Adrenal gland (tissue), 12 donors: ENCODE data around the gene CORO7. TPM values are rescaled to one million over a fixed set of nuclear protein-coding genes. Genes with fewer than 3 reads are reported as not detected.

Experiments
- DNase-seq, 7 donors: peaks; one replicate each; pipeline ENCODE4 v3.0.0-alpha.2; 2019 to 2020
- H3K27ac ChIP-seq, 5 donors: fragments of 200-600 bp; sonication (generic) in 4 of 5; 1 replicate in 3 of 5; 2 replicates in 2 of 5; pipeline versions ENCODE4 v1.5.1 to v1.8.0; 2016 to 2020; ENCODE audit warnings: mild to moderate bottlenecking in 1 of 5
- H3K27me3 ChIP-seq: fragments of 200-600 bp; 2 replicates; pipeline ENCODE4 v1.8.0; 2021
- H3K36me3 ChIP-seq, 2 donors: fragments of 200-600 bp; replicated peaks in 1 of 2; 1 replicate in 1 of 2; 2 replicates in 1 of 2; pipeline versions ENCODE4 v1.5.1 to v1.8.0; 2018 to 2022
- H3K4me1 ChIP-seq, 2 donors: fragments of 200-600 bp; replicated peaks in 1 of 2; 1 replicate in 1 of 2; 2 replicates in 1 of 2; pipeline versions ENCODE4 v1.5.1 to v1.8.0; 2018 to 2021
- H3K4me3 ChIP-seq, 4 donors: fragments of 200-600 bp; sonication (generic) in 3 of 4; one replicate each; pipeline ENCODE4 v1.5.1; 2016 to 2018
- H3K9me3 ChIP-seq, 3 donors: fragments of 200-600 bp; sonication (generic) in 1 of 3; replicated peaks in 1 of 3; 1 replicate in 2 of 3; 2 replicates in 1 of 3; pipeline versions ENCODE4 v1.5.1 to v1.8.0; 2016 to 2021
- POLR2A ChIP-seq, 2 donors: fragments of 450-650 bp; IDR thresholded peaks; one replicate each; pipeline ENCODE4 v1.6.1; 2017; ENCODE audit warnings: antibody characterized with exemption in 2 of 2, mild to moderate bottlenecking in 2 of 2, moderate library complexity in 1 of 2
- WGBS, 4 donors: extraction: QIAGEN DNeasy Blood & Tissue Kit in 2 of 4; methylation state at CpG; one replicate each; pipeline versions ENCODE4 v1.1.5 to v1.1.7; 2013 to 2017; 5-methylcytosine and 5-hydroxymethylcytosine counted together
- intact Hi-C, 2 donors: fragments of 100-400 bp; cut with DNase I; formaldehyde crosslinking; loops; one replicate each; pipeline versions ENCODE4 v1.14.1 to v1.15.0; 2022 to 2023
- polyA plus RNA-seq, 3 donors: library from polyadenylated mRNA; stranded (reverse); fragments of 200-250 nt in 2 of 3; fragments of 350-450 nt in 1 of 3; fragmentation: Illumina TruSeq in 1 of 3; extraction: RNeasy Lipid Tissue Mini Kit (QIAGEN cat#74804) in 1 of 3; gene quantifications; one replicate each; pipeline ENCODE4 v1.2.3, GENCODE V29; 2013 to 2014
- total RNA-seq, 9 donors: library from RNA; depleted of rRNA in 4 of 9; stranded (reverse); fragments of >200 nt in 4 of 9; fragments of 120-200 nt in 1 of 9; fragmentation: NEBNext Ultra II Directional in 1 of 9; extraction: Animal tissue kit (Norgen Biotek cat#: 25700) in 1 of 9; gene quantifications; one replicate each; pipeline versions ENCODE4 v1.1.0 to v1.2.4, GENCODE V29; 2013 to 2023
- TF ChIP-seq, protein P1 (sequence below), 6 experiments: fragments of 450-650 bp in 4 of 6; fragments of 200-600 bp in 2 of 6; sonication (generic) in 1 of 6; IDR thresholded peaks; 1 replicate in 5 of 6; 2 replicates in 1 of 6; pipeline versions ENCODE4 v1.5.1 to v1.8.0; 2016 to 2021; ENCODE audit warnings: antibody characterized with exemption in 6 of 6, mild to moderate bottlenecking in 2 of 6, moderate library complexity in 1 of 6
- donor health status: healthy with polysubstance abuse.
- donor health status: Bipolar disorder and iron deficiency.
- donor health status: DM: yes; HTN: yes; CAD: no.
- donor health status: DM: no; HTN: no; CAD: no.
- donor health status: DM: no; HTN: no; CAD: no.
- donor health status: DM: yes; HTN: yes; CAD: no.

The CORO7 gene
- total and polyA plus RNA-seq, 12 donors: 4.3 to 61.0 (median 34.7) TPM

DNA sequence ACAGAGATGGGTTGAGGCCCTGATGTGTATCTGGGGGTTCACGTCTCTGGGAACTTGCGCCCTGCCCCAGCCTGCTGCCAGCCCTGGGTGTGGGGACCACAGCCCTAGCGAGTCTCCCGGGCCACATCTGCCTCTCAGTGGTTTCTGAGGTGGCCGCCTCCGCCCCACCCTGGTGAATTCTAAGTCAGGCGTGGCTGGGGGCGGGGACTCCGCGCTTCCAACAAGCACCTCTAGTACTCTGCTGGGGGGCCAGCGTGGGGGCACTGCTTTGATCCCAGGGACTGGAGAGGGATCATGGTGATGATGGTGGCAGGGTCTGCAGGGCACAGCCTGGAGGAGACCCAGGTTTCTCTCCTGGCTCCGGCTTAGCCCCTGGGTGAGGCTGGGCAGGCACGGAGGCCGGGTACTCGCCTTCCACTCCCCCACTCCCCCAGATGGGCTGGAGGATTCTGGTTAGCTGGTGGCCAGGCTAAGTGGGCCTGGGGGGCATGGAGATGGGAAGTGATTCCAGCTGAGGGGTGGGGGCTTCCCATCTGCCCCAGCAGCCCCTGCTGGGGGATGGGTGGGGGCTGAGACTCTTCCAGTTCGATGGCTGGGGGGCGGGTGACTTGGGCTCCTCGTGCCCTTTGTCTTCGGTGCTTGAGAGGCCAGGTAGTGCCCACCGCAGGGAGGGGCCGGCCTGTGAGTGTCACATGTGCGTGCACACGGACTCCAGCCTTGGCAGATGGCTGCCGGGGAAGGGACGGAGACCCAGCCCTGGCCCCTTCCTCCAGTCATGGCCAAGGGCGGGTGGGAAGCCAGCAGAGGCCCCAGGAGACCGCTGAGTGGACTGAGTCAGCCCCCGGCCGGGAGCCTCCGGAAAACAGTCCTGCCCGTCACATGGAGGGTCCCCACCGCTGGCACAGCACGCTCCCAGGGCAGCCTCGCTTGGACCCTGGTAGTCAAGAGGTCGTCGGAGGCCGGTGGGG is 96.7 kb downstream of the CORO7 start:
- 44 to 53% (median 49%) methylated on average over 9 to 37 of the region's 37 CpGs for WGBS, 4 donors
- intact Hi-C loops: no loop called here

DNA sequence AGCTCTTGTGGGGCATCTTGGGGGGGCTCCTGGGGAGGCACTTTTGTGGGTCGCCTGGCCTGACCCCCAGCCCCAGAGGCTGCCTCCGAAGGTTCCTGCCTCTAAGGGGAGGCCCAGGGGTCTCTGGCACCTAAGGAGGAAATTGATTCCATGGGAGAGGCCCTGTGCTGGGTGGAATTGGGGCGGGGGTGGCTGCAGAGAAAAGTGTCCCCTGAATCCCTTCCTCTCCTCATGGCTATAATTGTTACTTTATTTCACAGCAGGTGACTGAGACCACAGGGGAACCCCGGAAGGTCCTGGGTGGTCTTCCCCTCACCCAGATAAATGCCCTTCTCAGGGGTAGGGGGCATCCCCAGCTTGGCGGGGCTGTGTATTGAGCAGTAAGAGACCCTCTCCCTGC is 97.4 kb downstream of the CORO7 start:
- peaks cover 77 to 81% of the 10 kb centered on the region in 2 donors for H3K4me1 ChIP-seq
- H3K36me3 ChIP-seq: no peaks in the 10 kb centered on the region
- intact Hi-C loops: no loop called here
- no peaks in the 10 kb centered on the region for H3K9me3 ChIP-seq
- H3K27me3 ChIP-seq: no peaks in the 10 kb centered on the region
- DNase-seq: peak in 1 of 7 donors; percentile 16
- 72 to 89% (median 75%) methylated on average over 2 to 5 of the region's 5 CpGs for WGBS, 4 donors
- peak overlapping the region in 1 of 4 donors; percentile 78 for H3K4me3 ChIP-seq
- H3K27ac ChIP-seq: peak overlapping the region in 4 of 5 donors; percentile 52 to 97 (median 86)
- no peak for TF ChIP-seq POLR2A (IDR thresholded peaks at IDR 0.05)

More for the DNA sequence above, 96.7 kb downstream of the CORO7 start:
- peak overlapping the region in 1 of 4 donors; percentile 22 for H3K4me3 ChIP-seq
- peaks cover 84% of the 10 kb centered on the region in 2 donors for H3K4me1 ChIP-seq
- H3K9me3 ChIP-seq: no peaks in the 10 kb centered on the region
- no peaks in the 10 kb centered on the region for H3K27me3 ChIP-seq
- H3K27ac ChIP-seq: peak overlapping the region; percentile 11 to 97 (median 83)
- TF ChIP-seq, protein P1, sequence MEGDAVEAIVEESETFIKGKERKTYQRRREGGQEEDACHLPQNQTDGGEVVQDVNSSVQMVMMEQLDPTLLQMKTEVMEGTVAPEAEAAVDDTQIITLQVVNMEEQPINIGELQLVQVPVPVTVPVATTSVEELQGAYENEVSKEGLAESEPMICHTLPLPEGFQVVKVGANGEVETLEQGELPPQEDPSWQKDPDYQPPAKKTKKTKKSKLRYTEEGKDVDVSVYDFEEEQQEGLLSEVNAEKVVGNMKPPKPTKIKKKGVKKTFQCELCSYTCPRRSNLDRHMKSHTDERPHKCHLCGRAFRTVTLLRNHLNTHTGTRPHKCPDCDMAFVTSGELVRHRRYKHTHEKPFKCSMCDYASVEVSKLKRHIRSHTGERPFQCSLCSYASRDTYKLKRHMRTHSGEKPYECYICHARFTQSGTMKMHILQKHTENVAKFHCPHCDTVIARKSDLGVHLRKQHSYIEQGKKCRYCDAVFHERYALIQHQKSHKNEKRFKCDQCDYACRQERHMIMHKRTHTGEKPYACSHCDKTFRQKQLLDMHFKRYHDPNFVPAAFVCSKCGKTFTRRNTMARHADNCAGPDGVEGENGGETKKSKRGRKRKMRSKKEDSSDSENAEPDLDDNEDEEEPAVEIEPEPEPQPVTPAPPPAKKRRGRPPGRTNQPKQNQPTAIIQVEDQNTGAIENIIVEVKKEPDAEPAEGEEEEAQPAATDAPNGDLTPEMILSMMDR (IDR thresholded peaks at IDR 0.05): no peak
- TF ChIP-seq POLR2A (IDR thresholded peaks at IDR 0.05): no peak
- DNase-seq: peak in 4 of 7 donors; percentile 37 to 46 (median 44)
- H3K36me3 ChIP-seq: no peaks in the 10 kb centered on the region

DNA sequence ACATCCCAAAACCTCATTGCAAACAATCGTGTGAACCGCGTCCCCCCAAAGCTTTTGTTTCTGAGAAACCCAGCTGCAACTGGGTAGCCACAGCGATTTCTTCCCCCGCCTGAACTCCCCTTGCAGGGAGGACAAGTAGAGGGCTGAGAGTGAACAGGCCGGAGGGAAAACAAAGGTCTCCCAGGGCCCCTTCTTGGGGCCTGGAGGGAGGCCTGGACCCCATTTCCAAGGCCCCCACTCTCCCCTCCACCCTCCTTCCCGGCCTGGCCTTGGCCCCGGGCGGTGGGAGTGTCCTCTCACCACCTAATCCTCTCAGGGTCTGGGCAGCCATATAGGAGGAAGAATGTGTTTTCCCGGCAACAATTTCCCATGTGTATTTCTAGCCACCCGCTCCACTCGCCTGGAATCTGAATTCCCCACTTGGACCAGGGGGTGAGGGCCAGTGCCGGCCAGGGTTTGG is 97.9 kb downstream of the CORO7 start:
- no peaks in the 10 kb centered on the region for H3K9me3 ChIP-seq
- no peaks in the 10 kb centered on the region for H3K36me3 ChIP-seq
- H3K4me3 ChIP-seq: peak overlapping the region in 1 of 4 donors; percentile 78
- intact Hi-C loops: no loop called here
- peak in 1 of 7 donors; percentile 23 for DNase-seq
- no peaks in the 10 kb centered on the region for H3K27me3 ChIP-seq
- TF ChIP-seq POLR2A (IDR thresholded peaks at IDR 0.05): no peak
- TF ChIP-seq, protein P1 (IDR thresholded peaks at IDR 0.05): no peak
- peaks cover 73 to 76% of the 10 kb centered on the region in 2 donors for H3K4me1 ChIP-seq
- WGBS, 4 donors: 35 to 46% (median 40%) methylated on average over 12 to 13 of the region's 13 CpGs
- H3K27ac ChIP-seq: peak overlapping the region in 4 of 5 donors; percentile 52 to 97 (median 86)

DNA sequence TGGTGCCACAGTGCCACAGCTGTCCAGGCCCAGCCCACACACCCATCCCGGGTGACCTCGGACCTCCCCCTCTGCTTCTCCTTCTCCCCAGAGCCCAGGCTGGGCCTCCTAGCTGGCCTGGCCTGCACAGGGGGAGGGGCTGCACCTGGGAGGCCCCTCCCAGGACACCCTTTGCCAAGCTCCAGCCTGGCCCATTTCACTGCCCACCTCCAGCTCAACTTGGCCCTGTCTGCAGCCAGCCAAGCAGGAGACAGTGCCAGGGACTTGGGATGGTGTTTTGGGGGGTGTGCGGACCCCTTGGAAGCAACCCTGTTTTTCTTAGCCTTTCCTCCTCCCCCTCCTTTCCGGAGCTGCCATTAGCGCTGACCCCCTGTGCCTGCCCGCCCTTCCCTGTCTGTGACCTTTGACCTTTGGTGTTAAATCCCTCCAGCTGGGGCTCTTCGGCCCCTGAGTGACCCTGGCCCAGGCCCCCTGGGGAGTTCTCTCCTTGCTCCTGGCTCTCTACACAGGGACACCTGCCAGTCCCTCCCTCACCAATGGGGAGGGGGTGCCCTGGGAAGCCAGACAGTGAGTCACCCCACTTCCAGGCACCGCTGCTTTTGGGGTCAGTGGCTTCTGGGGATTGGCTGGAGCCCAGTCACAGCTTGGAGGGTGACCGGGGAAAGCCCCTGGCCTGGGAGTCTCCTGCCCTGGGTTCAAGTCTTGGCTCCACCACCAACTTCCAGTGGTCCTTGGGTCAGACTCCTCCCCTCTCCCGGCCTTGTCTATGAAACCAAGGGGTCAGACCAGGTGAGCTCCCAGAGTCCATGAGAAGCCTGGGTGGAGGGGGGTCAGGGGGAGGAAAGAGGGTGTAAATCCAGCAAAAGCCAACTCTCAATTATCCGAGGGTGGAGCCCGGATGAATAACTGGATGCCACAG is 98.6 kb downstream of the CORO7 start:
- Histone ChIP-seq H3K27me3 (no peaks in the 10 kb centered on the region), H3K27ac (peak overlapping the region; percentile 52 to 97 (median 83)), H3K4me3 (peak overlapping the region in 2 of 4 donors; percentile 78 to 82), H3K9me3 (no peaks in the 10 kb centered on the region), H3K4me1 (peaks cover 66 to 69% of the 10 kb centered on the region in 2 donors), H3K36me3 (no peaks in the 10 kb centered on the region)
- WGBS, 4 donors: 28 to 42% (median 31%) methylated on average over 8 to 12 of the region's 12 CpGs
- DNase-seq: peak in 5 of 7 donors; percentile 69 to 87 (median 71)
- no peak for TF ChIP-seq POLR2A (IDR thresholded peaks at IDR 0.05)
- TF ChIP-seq, protein P1 (IDR thresholded peaks at IDR 0.05): no peak
- intact Hi-C loops: no loop called here
